ENCODE measurements around the gene MTSS2.

GRCh38 chr16:70665113-70665694 is 20.6 kb downstream of the MTSS2 start:
- TF ChIP-seq CTCF (IDR thresholded peaks at IDR 0.05 in 4 of 5, conservative IDR thresholded peaks at IDR 0.05 in 1 of 5) (no peak), POLR2A (IDR thresholded peaks at IDR 0.05) (no peak)

Measured in gastrocnemius medialis (tissue), 4 donors.